ENCODE data around the gene GXYLT1.

Gene GXYLT1

DNA sequence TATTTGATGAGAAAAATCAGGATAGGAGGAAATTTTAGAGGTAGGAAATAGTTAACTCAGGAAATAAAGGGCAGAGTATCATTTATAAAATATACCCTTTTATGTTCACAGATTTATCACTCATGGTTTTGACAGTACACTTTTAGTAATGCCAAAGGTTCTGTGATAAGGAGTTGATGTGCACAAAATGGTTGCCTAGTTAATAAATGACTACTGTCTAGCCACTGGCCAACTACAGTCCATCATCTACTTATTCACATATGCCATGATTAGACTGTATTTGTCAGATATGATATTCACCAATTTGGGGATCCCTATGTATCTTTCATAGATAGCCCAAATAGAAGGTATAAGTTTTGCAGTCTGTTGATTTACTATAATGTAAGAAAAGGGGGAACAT, 19.2 kb upstream of the GXYLT1 start:
- Mint-ChIP-seq H3K4me3 (no peak overlapping the region), H3K27me3 (no peaks in the 10 kb centered on the region), H3K9me3 (ENCODE audit: low read depth) (no peaks in the 10 kb centered on the region), H3K36me3 (peaks cover 8% of the 10 kb centered on the region), H3K27ac (no peak overlapping the region), H3K4me1 (ENCODE audit: low read depth) (peaks cover 30% of the 10 kb centered on the region)

DNA sequence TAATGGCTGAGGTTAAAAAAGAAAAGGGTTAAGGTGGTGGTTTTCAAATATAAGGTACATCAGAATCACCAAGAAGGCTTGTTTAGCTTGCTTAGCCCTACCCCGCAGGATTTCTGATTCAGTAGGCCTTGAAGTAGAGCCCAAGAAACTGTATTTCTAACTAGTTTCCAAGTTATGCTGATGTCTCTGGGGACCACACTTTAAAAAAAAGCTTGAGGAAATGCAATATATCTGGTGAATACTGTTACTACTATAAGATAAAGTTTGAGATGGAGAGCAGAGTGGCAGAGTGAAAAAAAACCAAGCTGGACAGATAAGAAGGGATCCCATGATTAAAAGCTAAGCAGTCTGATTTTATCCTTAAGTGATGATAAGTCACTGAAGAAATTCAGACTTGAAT, 18.3 kb upstream of the GXYLT1 start:
- no peaks in the 10 kb centered on the region for H3K27me3 Mint-ChIP-seq
- no peaks in the 10 kb centered on the region for H3K9me3 Mint-ChIP-seq (ENCODE audit: low read depth)
- peaks cover 30% of the 10 kb centered on the region for H3K4me1 Mint-ChIP-seq (ENCODE audit: low read depth)
- H3K27ac Mint-ChIP-seq: peak overlapping the region; percentile 68
- peaks cover 8% of the 10 kb centered on the region for H3K36me3 Mint-ChIP-seq
- no peak overlapping the region for H3K4me3 Mint-ChIP-seq

DNA sequence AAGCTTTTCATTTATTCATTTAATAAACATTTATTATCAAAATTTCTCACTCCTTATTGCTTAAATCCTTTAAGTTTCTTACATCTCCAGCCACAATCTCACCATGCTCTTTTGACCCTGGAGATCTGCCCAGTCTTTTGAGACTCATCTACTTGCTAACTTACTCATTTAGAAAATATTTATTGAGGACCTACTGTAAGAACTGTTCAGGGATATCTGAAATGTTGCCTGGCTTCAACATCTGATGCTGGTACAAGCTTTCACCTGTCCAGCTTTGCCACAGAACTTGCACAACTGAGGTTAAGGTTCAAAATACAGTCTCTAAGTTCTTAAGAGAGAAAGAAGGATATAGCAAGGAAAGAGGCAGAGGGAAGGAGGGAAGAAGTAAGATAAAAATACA, 17.5 kb upstream of the GXYLT1 start:
- H3K27ac Mint-ChIP-seq: peak overlapping the region; percentile 68
- H3K27me3 Mint-ChIP-seq: no peaks in the 10 kb centered on the region
- H3K4me1 Mint-ChIP-seq (ENCODE audit: low read depth): peaks cover 30% of the 10 kb centered on the region
- H3K9me3 Mint-ChIP-seq (ENCODE audit: low read depth): no peaks in the 10 kb centered on the region
- H3K4me3 Mint-ChIP-seq: no peak overlapping the region
- H3K36me3 Mint-ChIP-seq: peaks cover 8% of the 10 kb centered on the region

DNA sequence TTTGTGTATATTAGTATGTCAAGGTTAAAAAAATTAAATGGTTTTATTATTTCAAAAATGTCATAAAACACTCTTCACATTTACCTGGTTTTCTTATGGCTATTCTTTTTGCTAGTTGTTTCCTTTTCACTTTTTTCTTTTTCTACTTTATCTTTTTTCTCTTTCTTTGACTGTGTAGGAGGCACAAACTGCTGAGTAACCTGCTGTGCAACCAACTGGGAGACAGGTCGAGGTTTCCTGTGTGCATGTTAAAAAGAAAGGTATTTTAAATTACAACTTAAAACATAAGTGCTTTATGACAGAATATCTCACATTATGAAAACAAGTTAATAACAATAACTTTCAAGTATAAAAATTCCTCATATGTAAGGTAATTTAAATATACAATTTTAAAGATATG, 16.9 kb upstream of the GXYLT1 start:
- Mint-ChIP-seq H3K27ac (peak overlapping the region; percentile 58), H3K36me3 (peaks cover 7% of the 10 kb centered on the region), H3K27me3 (no peaks in the 10 kb centered on the region), H3K4me3 (no peak overlapping the region), H3K4me1 (ENCODE audit: low read depth) (peaks cover 28% of the 10 kb centered on the region), H3K9me3 (ENCODE audit: low read depth) (no peaks in the 10 kb centered on the region)

DNA sequence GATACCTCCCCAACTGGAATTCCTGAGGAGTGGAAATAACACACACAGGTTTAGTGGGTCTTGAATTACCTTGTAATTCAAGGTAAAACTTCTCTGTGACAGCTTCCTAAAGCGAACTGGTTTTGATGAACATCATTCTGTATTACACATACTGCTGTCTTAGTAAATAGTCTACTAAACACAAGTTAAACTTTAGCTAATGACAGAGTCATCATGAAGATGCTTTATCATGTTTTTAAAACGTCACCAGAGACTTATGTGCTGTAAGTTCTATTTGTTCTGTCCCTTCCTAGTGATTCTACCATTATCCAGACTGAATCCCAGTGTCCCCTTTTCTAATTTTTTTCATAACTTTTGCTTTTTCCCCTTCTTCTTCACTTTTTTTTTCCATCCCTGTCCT, 11.6 kb upstream of the GXYLT1 start:
- Mint-ChIP-seq H3K9me3 (ENCODE audit: low read depth) (no peaks in the 10 kb centered on the region), H3K27ac (no peak overlapping the region), H3K4me3 (no peak overlapping the region)

DNA sequence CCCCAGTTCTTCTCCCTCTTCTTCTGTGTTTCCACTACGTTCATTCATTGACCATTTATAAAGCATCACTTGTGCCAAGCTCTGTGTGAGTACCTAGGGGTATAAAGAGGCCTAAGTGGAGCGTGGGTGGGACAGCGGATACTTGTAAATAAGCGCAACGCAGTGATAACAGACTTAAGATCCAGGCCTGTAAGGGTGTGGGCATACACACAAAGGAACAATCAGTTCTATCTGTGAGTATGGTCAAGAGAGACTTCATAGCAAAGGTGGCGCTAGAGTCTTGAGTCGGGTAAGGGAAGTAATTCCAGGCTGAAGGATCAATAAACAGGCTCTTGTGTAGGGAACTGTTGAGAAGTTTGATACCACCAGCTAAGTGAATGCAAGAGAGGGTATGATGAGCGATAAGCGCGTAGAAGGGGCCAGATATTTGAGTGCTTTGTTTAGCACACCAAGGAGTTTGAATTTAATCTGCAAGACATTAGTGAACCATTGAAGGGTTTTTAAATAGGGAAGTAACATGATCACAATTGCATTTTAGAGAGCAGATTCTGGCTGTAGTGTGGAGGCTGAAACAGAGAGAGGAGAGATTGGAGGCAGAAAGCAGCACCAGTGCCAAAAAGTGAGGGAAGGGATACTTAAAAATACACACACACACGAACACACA, 1.0 kb upstream of the GXYLT1 start:
- Mint-ChIP-seq H3K4me1 (ENCODE audit: low read depth) (peaks cover 35% of the 10 kb centered on the region), H3K9me3 (ENCODE audit: low read depth) (no peaks in the 10 kb centered on the region), H3K36me3 (no peaks in the 10 kb centered on the region), H3K27me3 (no peaks in the 10 kb centered on the region), H3K27ac (peak overlapping the region; percentile 76), H3K4me3 (peak overlapping the region; percentile 88)

More for the DNA sequence above, 11.6 kb upstream of the GXYLT1 start:
- Mint-ChIP-seq H3K27me3 (no peaks in the 10 kb centered on the region), H3K36me3 (no peaks in the 10 kb centered on the region), H3K4me1 (ENCODE audit: low read depth) (peaks cover under 1% of the 10 kb centered on the region)

DNA sequence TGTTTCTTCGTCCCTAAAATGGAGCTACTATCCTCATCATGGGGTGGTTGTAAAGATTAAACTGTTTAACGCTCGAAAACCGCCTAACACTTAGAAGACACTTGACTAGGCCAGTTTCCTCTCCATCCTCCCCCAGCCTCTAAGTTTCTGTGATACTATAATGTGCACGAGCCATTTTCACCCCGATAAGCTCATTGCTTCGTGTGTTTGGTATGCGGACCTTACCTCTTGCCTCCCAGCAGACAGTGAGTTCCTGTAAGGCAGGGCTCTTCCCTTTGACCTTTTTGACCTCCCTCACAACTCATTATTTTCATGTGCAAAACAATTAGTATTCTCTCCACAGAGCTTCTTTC, 499 bp upstream of the GXYLT1 start:
- H3K27me3 Mint-ChIP-seq: no peaks in the 10 kb centered on the region
- H3K27ac Mint-ChIP-seq: peak overlapping the region; percentile 76
- peak overlapping the region; percentile 88 for H3K4me3 Mint-ChIP-seq
- H3K4me1 Mint-ChIP-seq (ENCODE audit: low read depth): peaks cover 39% of the 10 kb centered on the region
- no peaks in the 10 kb centered on the region for H3K36me3 Mint-ChIP-seq
- H3K9me3 Mint-ChIP-seq (ENCODE audit: low read depth): no peaks in the 10 kb centered on the region

DNA sequence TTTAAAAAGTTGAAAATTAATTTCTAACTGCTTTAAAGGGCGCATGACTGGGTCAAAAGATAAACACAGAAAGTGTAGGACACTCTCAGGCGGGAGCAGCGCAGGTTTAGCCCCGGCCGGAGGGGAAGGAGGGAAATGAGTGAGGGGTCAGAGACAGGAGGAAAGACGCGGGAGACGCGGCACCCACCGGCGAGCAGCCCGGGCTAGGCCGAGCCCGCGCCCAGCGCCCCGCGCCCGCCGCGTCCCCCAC, 591 bp downstream of the GXYLT1 start:
- no peaks in the 10 kb centered on the region for H3K9me3 Mint-ChIP-seq (ENCODE audit: low read depth)
- peak overlapping the region; percentile 98 for H3K4me3 Mint-ChIP-seq
- no peaks in the 10 kb centered on the region for H3K27me3 Mint-ChIP-seq
- H3K27ac Mint-ChIP-seq: peak overlapping the region; percentile 83
- H3K4me1 Mint-ChIP-seq (ENCODE audit: low read depth): peaks cover 43% of the 10 kb centered on the region
- H3K36me3 Mint-ChIP-seq: no peaks in the 10 kb centered on the region

DNA sequence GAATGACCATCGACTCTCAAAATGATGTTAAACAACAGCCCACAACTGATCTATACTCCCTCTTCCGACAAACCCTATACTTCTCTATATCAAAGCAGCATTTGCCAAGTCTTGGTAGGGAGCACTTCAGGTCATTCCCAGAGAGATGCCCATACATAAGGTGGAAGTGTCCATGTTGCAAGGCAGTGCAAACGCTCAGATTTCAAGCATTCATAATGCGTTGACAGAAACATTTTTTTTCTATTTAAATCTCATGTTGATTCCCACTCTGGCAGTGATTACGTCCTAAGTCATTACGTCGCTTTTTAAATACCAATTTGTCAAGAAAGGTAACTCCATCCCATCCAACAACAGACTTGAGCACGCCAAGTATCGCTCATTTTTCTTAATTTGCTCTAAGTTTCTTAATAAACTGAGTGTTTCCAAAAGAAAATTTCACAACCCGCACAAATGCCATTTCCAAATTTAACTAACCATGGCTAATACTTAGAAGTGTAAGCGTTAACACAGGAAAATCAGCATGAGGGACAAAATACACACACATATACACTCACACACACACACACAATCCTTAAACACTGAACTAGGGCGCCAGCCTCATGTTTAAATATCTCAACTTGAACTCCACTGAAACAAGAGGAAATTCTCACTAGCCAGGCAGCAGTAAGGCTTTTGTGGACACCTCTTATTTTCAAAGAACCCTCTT, 1.1 kb downstream of the GXYLT1 start:
- H3K4me1 Mint-ChIP-seq (ENCODE audit: low read depth): peaks cover 43% of the 10 kb centered on the region
- peak overlapping the region; percentile 83 for H3K27ac Mint-ChIP-seq
- no peaks in the 10 kb centered on the region for H3K27me3 Mint-ChIP-seq
- H3K36me3 Mint-ChIP-seq: no peaks in the 10 kb centered on the region
- H3K9me3 Mint-ChIP-seq (ENCODE audit: low read depth): no peaks in the 10 kb centered on the region
- H3K4me3 Mint-ChIP-seq: peak overlapping the region; percentile 98

DNA sequence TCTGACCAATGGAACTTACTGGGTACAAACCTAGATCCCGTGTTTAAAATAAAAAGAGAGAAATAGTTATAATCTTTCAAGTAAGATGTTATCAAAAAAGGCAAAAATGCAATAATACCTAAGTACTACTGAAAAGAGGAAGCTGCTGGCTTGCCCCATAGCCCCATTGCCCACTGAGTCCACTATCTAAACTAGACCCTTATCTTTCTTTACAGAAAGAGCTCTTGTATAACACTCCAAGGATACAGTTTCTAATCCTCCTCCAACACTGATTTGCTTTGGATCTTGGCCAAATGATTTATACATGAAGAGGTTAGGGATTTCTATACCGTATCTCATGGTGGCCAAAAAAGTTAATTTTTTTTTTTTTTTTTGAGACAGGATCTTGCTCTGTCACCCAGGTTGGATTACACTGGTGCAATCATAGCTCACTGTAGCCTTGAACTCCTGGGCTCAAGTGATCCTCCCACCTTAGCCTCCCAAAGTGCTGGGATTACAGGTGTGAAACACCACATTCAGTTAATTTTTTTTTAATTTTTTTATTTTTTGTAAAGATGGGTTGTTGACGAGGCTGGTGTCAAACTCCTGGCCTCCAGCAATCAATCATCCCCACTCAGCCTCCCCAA, 2.6 kb downstream of the GXYLT1 start:
- Mint-ChIP-seq H3K4me3 (no peak overlapping the region), H3K27me3 (no peaks in the 10 kb centered on the region), H3K27ac (no peak overlapping the region), H3K36me3 (no peaks in the 10 kb centered on the region), H3K9me3 (ENCODE audit: low read depth) (no peaks in the 10 kb centered on the region), H3K4me1 (ENCODE audit: low read depth) (peaks cover 44% of the 10 kb centered on the region)

DNA sequence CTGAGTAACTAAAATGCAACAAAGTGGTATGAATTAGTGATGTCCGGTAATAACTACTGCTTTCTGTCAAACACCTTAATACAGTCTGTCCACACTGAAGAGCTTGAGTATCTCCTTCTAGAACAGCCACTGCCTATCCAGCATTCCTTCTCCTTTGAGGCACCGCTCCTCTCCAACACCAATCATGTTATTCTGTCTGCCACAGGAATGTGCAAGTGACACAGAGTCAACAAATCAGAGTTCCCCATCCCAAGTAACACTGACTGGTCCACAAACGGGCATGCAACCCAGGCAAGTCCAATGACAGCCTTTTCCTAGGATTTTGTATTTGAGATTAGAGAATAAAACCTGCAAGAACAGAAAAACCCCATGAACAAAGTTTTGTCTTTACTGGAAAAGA, 3.8 kb downstream of the GXYLT1 start:
- H3K4me3 Mint-ChIP-seq: no peak overlapping the region
- peak overlapping the region; percentile 11 for H3K27ac Mint-ChIP-seq
- H3K4me1 Mint-ChIP-seq (ENCODE audit: low read depth): peaks cover 49% of the 10 kb centered on the region
- no peaks in the 10 kb centered on the region for H3K9me3 Mint-ChIP-seq (ENCODE audit: low read depth)
- H3K36me3 Mint-ChIP-seq: no peaks in the 10 kb centered on the region
- no peaks in the 10 kb centered on the region for H3K27me3 Mint-ChIP-seq

DNA sequence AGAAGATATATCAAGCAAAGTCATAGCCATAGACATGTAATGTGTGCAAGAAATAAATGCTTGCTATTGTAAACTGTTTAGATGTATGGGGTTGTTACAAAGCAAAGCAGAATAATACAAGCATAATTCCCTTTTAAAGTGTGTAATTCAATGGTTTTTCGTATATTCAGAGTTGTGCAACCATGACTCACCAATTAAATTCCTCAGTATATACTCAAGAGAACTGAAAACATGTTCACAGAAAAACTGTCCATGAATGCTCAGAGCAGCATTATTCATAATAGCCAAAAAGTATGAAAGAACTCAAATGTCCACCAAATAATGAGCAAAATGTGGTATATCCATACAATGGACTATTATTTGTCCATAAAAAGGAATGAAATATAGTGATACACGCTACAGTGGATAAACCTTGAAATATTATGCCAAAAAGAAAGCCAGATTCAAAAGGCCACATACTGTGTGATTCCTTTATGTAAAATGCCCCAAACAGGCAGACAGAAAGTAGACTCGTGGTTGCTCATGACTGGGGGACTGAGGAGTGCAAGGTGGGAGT, 9.3 kb downstream of the GXYLT1 start:
- Mint-ChIP-seq H3K36me3 (peaks cover 4% of the 10 kb centered on the region), H3K4me3 (no peak overlapping the region), H3K27me3 (no peaks in the 10 kb centered on the region), H3K4me1 (ENCODE audit: low read depth) (peaks cover 41% of the 10 kb centered on the region), H3K9me3 (ENCODE audit: low read depth) (no peaks in the 10 kb centered on the region), H3K27ac (no peak overlapping the region)

DNA sequence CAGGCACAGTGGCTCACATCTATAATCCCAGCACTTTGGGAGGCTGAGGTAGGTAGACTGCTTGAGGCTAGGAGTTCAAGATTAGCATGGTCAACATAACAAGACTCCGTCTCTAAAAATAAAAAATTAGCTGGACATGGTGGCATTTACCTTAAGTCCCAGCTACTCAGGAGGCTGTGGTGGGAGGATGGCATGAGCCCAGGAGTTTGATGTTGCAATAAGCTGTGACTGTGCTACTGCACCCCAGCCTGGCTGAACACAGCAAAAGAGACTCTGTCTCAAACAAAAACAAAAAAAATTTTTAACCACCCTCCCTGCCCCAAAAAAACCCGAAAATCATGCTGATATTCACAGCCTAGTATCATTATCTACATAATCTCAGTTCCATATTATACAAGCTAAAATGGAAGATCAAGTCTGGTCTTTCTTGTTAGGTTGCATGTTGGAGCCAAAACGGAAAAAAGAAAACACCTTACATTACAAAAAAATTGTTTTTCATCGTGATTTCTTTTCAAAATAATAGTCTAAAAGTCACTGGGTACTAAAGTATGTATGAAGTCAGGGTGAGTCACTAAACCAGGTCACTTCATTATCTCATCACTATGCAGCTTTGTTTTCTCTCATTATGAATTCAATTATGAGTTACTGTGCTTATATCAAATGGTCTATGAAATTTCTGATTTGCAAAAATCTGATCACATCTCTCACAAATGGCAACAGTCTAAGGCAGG, 13.8 kb downstream of the GXYLT1 start:
- Mint-ChIP-seq H3K9me3 (ENCODE audit: low read depth) (no peaks in the 10 kb centered on the region), H3K4me1 (ENCODE audit: low read depth) (peaks cover 48% of the 10 kb centered on the region), H3K27ac (no peak overlapping the region), H3K27me3 (no peaks in the 10 kb centered on the region), H3K4me3 (no peak overlapping the region), H3K36me3 (peaks cover 4% of the 10 kb centered on the region)

DNA sequence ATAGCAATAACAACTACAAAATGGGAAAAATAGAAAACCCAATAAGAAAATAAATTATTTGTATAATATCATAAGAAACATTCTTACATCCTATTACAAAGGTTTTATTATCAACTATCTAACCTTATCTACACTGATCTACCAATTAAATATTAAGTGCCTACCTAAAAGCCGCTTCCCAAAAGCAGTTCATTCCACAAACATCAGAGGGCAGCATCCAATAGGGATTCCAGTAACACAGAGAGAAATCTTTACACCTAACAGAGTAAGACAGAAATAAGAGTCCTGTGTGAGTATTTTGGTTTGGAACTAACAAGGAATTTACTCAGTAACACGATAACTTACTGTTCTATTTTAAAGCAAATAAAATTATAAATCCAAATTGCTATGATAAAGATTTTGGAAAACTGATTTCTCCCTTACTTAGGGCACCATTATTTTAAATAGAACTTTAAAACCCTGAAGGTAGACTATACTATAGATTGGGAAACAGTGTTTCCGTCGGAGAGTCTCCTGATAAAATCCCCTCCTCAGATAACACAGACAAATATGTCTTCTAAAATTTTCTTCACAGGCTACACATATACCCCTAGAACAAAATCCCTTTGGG, 15.0 kb downstream of the GXYLT1 start:
- no peak overlapping the region for H3K27ac Mint-ChIP-seq
- peaks cover 4% of the 10 kb centered on the region for H3K36me3 Mint-ChIP-seq
- H3K27me3 Mint-ChIP-seq: no peaks in the 10 kb centered on the region
- H3K9me3 Mint-ChIP-seq (ENCODE audit: low read depth): no peaks in the 10 kb centered on the region
- no peak overlapping the region for H3K4me3 Mint-ChIP-seq
- H3K4me1 Mint-ChIP-seq (ENCODE audit: low read depth): peaks cover 45% of the 10 kb centered on the region

DNA sequence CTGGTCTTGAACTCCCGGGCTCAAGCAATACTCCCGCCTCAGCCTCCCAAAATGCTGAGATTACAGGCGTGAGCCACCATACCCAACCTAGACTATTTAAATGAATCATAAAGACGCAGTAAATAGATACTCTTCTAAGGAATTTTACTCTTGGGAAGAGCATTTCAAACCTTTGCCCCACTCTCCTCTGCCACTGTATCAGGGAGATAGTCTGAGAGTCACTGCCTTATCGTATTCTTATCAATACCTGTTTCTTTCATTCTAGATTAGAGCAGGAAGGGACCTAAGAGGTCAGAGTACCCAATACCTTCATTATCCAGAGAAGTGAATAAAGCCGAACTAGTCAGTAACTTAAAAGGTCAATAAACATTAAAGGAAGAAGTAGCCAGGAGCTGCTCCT, 15.8 kb downstream of the GXYLT1 start:
- Mint-ChIP-seq H3K27me3 (no peaks in the 10 kb centered on the region), H3K4me3 (no peak overlapping the region), H3K27ac (no peak overlapping the region), H3K4me1 (ENCODE audit: low read depth) (peaks cover 43% of the 10 kb centered on the region), H3K9me3 (ENCODE audit: low read depth) (no peaks in the 10 kb centered on the region), H3K36me3 (peaks cover 4% of the 10 kb centered on the region)

Data from activated naive CD8-positive, alpha-beta T cell (primary cell).